ENCODE results near the gene MBLAC1.

Gene MBLAC1

DNA sequence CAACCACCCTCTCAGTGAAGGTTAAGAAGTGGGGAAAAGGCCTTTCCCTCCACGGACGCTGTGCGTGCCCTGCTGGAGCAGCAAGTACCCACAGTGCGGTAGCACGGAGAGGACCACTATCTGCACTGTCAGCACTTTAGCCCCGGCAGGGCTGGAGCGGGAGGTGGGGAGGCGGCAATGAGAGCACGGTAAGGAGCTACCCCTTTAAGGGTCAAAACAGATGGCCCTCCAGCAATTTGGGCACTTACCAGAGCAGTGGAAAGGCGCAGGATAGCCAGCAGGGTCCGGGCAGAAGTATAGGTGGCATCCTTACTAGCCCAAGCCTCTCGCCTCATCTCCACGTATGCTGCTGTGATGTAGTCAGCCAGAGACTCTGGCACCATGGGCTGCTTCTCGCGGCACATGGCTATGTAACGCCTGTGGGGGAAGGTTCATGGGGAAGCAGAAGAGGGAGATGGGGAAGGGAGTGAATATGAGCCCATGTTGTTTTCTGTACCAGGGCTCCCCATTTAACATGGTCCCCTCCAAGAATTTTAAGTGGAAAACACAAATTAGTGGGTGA lies 32.8 kb upstream of the MBLAC1 start:
- no peak overlapping the region for H3K27ac ChIP-seq (ENCODE audit: low read length)
- TF ChIP-seq EZH2phosphoT487 (IDR thresholded peaks at IDR 0.05; ENCODE audit: low read depth), result no peak
- TF ChIP-seq, protein P1, sequence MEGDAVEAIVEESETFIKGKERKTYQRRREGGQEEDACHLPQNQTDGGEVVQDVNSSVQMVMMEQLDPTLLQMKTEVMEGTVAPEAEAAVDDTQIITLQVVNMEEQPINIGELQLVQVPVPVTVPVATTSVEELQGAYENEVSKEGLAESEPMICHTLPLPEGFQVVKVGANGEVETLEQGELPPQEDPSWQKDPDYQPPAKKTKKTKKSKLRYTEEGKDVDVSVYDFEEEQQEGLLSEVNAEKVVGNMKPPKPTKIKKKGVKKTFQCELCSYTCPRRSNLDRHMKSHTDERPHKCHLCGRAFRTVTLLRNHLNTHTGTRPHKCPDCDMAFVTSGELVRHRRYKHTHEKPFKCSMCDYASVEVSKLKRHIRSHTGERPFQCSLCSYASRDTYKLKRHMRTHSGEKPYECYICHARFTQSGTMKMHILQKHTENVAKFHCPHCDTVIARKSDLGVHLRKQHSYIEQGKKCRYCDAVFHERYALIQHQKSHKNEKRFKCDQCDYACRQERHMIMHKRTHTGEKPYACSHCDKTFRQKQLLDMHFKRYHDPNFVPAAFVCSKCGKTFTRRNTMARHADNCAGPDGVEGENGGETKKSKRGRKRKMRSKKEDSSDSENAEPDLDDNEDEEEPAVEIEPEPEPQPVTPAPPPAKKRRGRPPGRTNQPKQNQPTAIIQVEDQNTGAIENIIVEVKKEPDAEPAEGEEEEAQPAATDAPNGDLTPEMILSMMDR (IDR thresholded peaks at IDR 0.05; ENCODE audit: low read depth, low read length), result no peak

GRCh38 chr7:100095289-100095688 lies 31.5 kb upstream of the MBLAC1 start:
- H3K36me3 ChIP-seq (replicated peaks; ENCODE audit: low read depth, low read length), result peaks cover 85% of the 10 kb centered on the region
- H3K4me3 ChIP-seq (ENCODE audit: low read length), result no peak overlapping the region
- TF ChIP-seq, protein P1 (IDR thresholded peaks at IDR 0.05; ENCODE audit: low read depth, low read length), result no peak
- TF ChIP-seq EZH2phosphoT487 (IDR thresholded peaks at IDR 0.05; ENCODE audit: low read depth), result no peak
- H3K4me1 ChIP-seq (ENCODE audit: low read length), result peaks cover 7% of the 10 kb centered on the region
- peaks cover 42% of the 10 kb centered on the region for H3K79me2 ChIP-seq (ENCODE audit: low read length)
- H3K27me3 ChIP-seq (ENCODE audit: low read depth, low read length), result no peaks in the 10 kb centered on the region
- H3K9me3 ChIP-seq (ENCODE audit: insufficient read depth, low read length), result no peaks in the 10 kb centered on the region
- H3K27ac ChIP-seq (ENCODE audit: low read length), result no peak overlapping the region
- H3K9ac ChIP-seq (ENCODE audit: low read length), result no peak overlapping the region
- no peak overlapping the region for H2AFZ ChIP-seq (ENCODE audit: low read depth, low read length)
- H3K4me2 ChIP-seq (ENCODE audit: low read length), result no peak overlapping the region
- H4K20me1 ChIP-seq (ENCODE audit: insufficient read depth, low read length), result peaks cover 38% of the 10 kb centered on the region

More for the DNA sequence above, 32.8 kb upstream of the MBLAC1 start:
- Histone ChIP-seq H4K20me1 (ENCODE audit: insufficient read depth, low read length) (peaks cover 29% of the 10 kb centered on the region), H3K4me3 (ENCODE audit: low read length) (no peak overlapping the region), H2AFZ (ENCODE audit: low read depth, low read length) (no peak overlapping the region), H3K36me3 (replicated peaks; ENCODE audit: low read depth, low read length) (peaks cover 76% of the 10 kb centered on the region), H3K79me2 (ENCODE audit: low read length) (peaks cover 36% of the 10 kb centered on the region), H3K27me3 (ENCODE audit: low read depth, low read length) (no peaks in the 10 kb centered on the region), H3K4me1 (ENCODE audit: low read length) (peaks cover 6% of the 10 kb centered on the region), H3K9ac (ENCODE audit: low read length) (no peak overlapping the region), H3K9me3 (ENCODE audit: insufficient read depth, low read length) (no peaks in the 10 kb centered on the region), H3K4me2 (ENCODE audit: low read length) (no peak overlapping the region)

DNA sequence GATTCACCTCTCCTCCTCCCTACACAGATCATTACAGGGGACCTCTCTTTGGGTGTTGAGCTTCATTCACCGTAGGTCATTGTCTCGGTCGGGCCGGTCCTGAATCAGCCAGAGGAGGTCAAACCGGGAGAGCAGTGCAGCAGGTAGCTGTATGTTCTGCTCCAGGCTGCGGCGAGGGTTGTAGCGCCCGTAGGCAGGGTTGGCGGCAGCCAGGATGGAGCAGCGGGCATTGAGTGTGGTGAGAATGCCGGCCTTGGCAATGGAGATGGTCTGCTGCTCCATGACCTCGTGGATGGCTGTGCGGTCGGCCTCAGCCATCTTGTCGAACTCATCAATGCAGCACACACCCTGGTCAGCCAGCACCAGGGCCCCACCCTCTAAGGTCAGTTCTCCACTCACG lies 31.1 kb upstream of the MBLAC1 start:
- H4K20me1 ChIP-seq (ENCODE audit: insufficient read depth, low read length), result peaks cover 40% of the 10 kb centered on the region
- H3K4me1 ChIP-seq (ENCODE audit: low read length), result peaks cover 7% of the 10 kb centered on the region
- H3K4me3 ChIP-seq (ENCODE audit: low read length), result no peak overlapping the region

DNA sequence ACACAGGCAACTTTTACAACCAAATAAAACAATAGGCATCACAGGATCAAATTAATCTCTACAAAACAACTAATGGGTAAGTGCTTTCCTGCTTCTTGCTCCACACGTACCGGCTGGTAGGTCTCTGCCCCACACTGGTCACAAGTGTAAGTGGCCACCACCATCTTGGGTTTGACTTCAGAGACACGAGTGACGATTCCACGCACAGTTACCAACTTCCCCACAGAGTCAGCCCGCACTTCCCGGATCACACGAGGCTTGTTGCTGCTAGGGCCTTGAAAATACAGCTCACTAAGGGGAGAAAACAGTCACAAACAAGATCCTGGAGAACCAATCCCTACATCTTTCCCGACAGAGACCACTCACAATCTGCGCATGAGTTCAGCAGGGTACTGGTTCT lies 27.9 kb upstream of the MBLAC1 start:
- Histone ChIP-seq H3K9ac (ENCODE audit: low read length) (no peak overlapping the region), H3K4me1 (ENCODE audit: low read length) (peaks cover 12% of the 10 kb centered on the region), H3K4me3 (ENCODE audit: low read length) (no peak overlapping the region), H3K4me2 (ENCODE audit: low read length) (no peak overlapping the region), H2AFZ (ENCODE audit: low read depth, low read length) (no peak overlapping the region), H4K20me1 (ENCODE audit: insufficient read depth, low read length) (peaks cover 34% of the 10 kb centered on the region), H3K9me3 (ENCODE audit: insufficient read depth, low read length) (no peaks in the 10 kb centered on the region), H3K79me2 (ENCODE audit: low read length) (peaks cover 59% of the 10 kb centered on the region), H3K27ac (ENCODE audit: low read length) (no peak overlapping the region), H3K36me3 (replicated peaks; ENCODE audit: low read depth, low read length) (peaks cover 54% of the 10 kb centered on the region), H3K27me3 (ENCODE audit: low read depth, low read length) (no peaks in the 10 kb centered on the region)
- no peak for TF ChIP-seq EZH2phosphoT487 (IDR thresholded peaks at IDR 0.05; ENCODE audit: low read depth)
- TF ChIP-seq, protein P1 (IDR thresholded peaks at IDR 0.05; ENCODE audit: low read depth, low read length), result no peak

More for the DNA sequence above, 31.1 kb upstream of the MBLAC1 start:
- peaks cover 85% of the 10 kb centered on the region for H3K36me3 ChIP-seq (replicated peaks; ENCODE audit: low read depth, low read length)
- H3K27ac ChIP-seq (ENCODE audit: low read length), result no peak overlapping the region
- no peaks in the 10 kb centered on the region for H3K27me3 ChIP-seq (ENCODE audit: low read depth, low read length)
- no peaks in the 10 kb centered on the region for H3K9me3 ChIP-seq (ENCODE audit: insufficient read depth, low read length)
- no peak overlapping the region for H3K4me2 ChIP-seq (ENCODE audit: low read length)
- no peak overlapping the region for H3K9ac ChIP-seq (ENCODE audit: low read length)
- H3K79me2 ChIP-seq (ENCODE audit: low read length), result peaks cover 46% of the 10 kb centered on the region
- no peak overlapping the region for H2AFZ ChIP-seq (ENCODE audit: low read depth, low read length)
- TF ChIP-seq, protein P1 (IDR thresholded peaks at IDR 0.05; ENCODE audit: low read depth, low read length), result no peak
- no peak for TF ChIP-seq EZH2phosphoT487 (IDR thresholded peaks at IDR 0.05; ENCODE audit: low read depth)
